Measurements from ENCODE around the gene NTSR1.

Gene NTSR1

GRCh38 chr20:62799459-62799858 lies 90.8 kb downstream of the NTSR1 start:
- ATAC-seq (ENCODE audit: low read depth) (no peak), DNase-seq (ENCODE audit: low spot score) (peak; percentile 83)
- Histone ChIP-seq H3K36me3 (ENCODE audit: low read depth) (peaks cover 44% of the 10 kb centered on the region), H3K27ac (ENCODE audit: poor library complexity, severe bottlenecking) (no peak overlapping the region), H3K4me3 (ENCODE audit: severe bottlenecking) (no peak overlapping the region), H3K4me1 (ENCODE audit: insufficient read depth, poor library complexity, severe bottlenecking) (peaks cover 14% of the 10 kb centered on the region), H3K27me3 (ENCODE audit: insufficient read depth, poor library complexity, severe bottlenecking) (no peaks in the 10 kb centered on the region), H3K9me3 (ENCODE audit: severe bottlenecking) (no peaks in the 10 kb centered on the region)
- TF ChIP-seq CTCF (IDR thresholded peaks at IDR 0.05; ENCODE audit: poor library complexity, severe bottlenecking): no peak

GRCh38 chr20:62799873-62800272 lies 91.2 kb downstream of the NTSR1 start:
- Histone ChIP-seq H3K4me1 (ENCODE audit: insufficient read depth, poor library complexity, severe bottlenecking) (peaks cover 10% of the 10 kb centered on the region), H3K36me3 (ENCODE audit: low read depth) (peaks cover 44% of the 10 kb centered on the region), H3K9me3 (ENCODE audit: severe bottlenecking) (no peaks in the 10 kb centered on the region), H3K4me3 (ENCODE audit: severe bottlenecking) (no peak overlapping the region), H3K27ac (ENCODE audit: poor library complexity, severe bottlenecking) (no peak overlapping the region), H3K27me3 (ENCODE audit: insufficient read depth, poor library complexity, severe bottlenecking) (no peaks in the 10 kb centered on the region)
- no peak for ATAC-seq (ENCODE audit: low read depth)
- no peak for DNase-seq (ENCODE audit: low spot score)
- TF ChIP-seq CTCF (IDR thresholded peaks at IDR 0.05; ENCODE audit: poor library complexity, severe bottlenecking): no peak

GRCh38 chr20:62800314-62801259 lies 92.0 kb downstream of the NTSR1 start:
- peaks cover 10% of the 10 kb centered on the region for H3K4me1 ChIP-seq (ENCODE audit: insufficient read depth, poor library complexity, severe bottlenecking)
- H3K4me3 ChIP-seq (ENCODE audit: severe bottlenecking): no peak overlapping the region
- H3K27ac ChIP-seq (ENCODE audit: poor library complexity, severe bottlenecking): no peak overlapping the region
- no peaks in the 10 kb centered on the region for H3K9me3 ChIP-seq (ENCODE audit: severe bottlenecking)
- no peak for TF ChIP-seq CTCF (IDR thresholded peaks at IDR 0.05; ENCODE audit: poor library complexity, severe bottlenecking)
- H3K27me3 ChIP-seq (ENCODE audit: insufficient read depth, poor library complexity, severe bottlenecking): no peaks in the 10 kb centered on the region
- ATAC-seq (ENCODE audit: low read depth) (no peak), DNase-seq (ENCODE audit: low spot score) (no peak)
- H3K36me3 ChIP-seq (ENCODE audit: low read depth): peaks cover 44% of the 10 kb centered on the region

- no peak overlapping the region for H3K4me3 ChIP-seq (ENCODE audit: severe bottlenecking)
- H3K27me3 ChIP-seq (ENCODE audit: insufficient read depth, poor library complexity, severe bottlenecking): no peaks in the 10 kb centered on the region
- no peak for TF ChIP-seq CTCF (IDR thresholded peaks at IDR 0.05; ENCODE audit: poor library complexity, severe bottlenecking)
- DNase-seq (ENCODE audit: low spot score): peak; percentile 83
- ATAC-seq (ENCODE audit: low read depth): no peak
- peaks cover 14% of the 10 kb centered on the region for H3K4me1 ChIP-seq (ENCODE audit: insufficient read depth, poor library complexity, severe bottlenecking)
- H3K36me3 ChIP-seq (ENCODE audit: low read depth): peaks cover 51% of the 10 kb centered on the region
- H3K9me3 ChIP-seq (ENCODE audit: severe bottlenecking): no peaks in the 10 kb centered on the region
- no peak overlapping the region for H3K27ac ChIP-seq (ENCODE audit: poor library complexity, severe bottlenecking)
Measured at GRCh38 chr20:62801284-62802010, 92.8 kb downstream of the NTSR1 start.

Data from RWPE2 (cell line).